ENCODE results near the gene HNRNPF.

HNRNPF gene

DNA sequence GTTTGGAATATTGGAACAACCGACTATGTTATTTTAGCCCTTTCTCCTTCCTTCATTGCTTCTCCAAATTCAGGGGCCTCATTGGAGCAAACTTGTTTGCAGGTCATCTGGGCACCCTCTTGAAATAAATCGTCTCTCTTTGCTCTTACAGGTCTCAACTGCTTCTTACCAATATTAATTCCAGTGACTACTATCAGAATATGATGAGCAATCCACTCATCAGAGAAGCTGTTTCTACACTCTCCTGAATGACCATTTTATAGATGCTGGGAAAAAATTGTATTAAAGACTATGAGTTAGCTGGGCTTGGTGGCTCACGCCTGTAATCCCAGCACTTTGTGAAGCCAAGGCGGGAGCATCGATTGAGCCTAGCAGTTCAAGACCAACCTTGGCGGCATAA, 12.5 kb upstream of the HNRNPF start:
- no peak for DNase-seq (ENCODE audit: low read depth)

DNA sequence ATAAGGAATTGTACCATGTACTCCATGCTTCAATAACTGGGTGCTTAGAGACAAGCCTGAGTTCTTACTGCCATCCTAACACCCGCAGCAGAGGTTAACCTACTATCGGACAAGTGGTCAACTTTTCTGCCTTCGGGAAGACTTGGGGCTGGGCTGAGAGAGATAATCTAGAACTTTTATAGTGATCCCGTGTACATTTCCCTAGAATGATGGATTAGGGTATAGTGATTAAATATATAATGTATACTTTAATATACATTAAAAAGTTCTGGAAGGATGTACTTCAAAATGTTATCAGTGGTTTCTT, 12.2 kb upstream of the HNRNPF start:
- DNase-seq (ENCODE audit: low read depth): no peak

DNA sequence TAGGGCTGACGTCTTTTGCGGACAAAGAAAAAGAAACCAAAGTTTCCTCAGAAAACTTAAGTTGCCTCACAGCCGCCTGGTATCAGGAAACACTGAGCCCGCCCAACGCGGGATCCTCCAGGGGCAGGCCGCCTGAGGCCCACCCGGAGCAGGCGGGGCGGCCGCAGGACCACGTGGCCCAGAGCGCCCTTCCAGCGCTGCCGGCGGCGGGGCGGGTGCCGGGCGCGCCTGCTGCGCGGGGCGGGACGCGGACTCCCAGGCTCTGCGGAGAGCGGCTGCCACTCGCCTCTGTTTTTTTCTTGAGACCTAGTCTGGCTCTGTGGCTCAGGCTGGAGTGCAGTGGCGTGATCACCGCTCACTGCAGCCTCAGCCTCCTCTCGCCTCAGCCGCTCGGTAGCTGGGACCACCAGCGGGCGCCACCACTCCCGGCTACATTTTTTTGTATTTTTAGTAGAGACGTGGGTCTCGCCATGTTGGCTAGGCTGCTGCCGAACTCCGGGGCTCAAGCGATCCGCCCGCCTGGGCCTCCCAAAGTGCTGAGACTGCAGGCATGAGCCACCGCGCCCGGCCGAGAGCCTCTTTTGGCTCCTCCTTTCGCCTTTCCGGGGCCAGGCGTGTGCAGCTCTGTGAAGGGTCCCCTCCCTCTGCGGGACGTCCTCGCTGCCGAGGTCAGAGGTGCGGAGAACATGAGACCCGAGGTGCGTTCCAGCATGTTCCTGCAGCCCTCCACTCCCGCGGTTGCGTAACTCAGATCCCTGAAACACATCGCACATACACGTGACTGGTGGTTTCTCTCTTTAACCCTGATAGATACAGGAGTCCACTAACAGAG, 11.6 kb upstream of the HNRNPF start:
- DNase-seq (ENCODE audit: low read depth): peak; percentile 65

DNA sequence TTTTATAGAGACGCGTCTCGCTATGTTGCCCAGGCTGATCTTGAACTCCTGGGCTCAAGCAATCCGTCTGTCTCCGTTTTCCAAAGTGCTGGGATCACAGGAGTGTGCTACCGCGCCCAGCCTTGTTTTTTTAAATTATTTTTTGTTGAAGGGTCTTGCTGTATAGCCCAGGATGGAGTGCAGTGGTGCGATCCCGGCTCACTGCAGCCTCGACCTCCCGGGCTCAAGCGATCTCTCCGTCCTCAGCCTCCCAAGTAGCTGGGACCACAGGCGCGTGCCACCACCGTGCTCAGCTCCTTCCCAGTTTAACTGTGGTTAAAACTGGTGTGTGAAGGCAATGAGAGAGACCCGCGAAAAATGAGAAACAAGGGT, 11.0 kb upstream of the HNRNPF start:
- no peak for DNase-seq (ENCODE audit: low read depth)

DNA sequence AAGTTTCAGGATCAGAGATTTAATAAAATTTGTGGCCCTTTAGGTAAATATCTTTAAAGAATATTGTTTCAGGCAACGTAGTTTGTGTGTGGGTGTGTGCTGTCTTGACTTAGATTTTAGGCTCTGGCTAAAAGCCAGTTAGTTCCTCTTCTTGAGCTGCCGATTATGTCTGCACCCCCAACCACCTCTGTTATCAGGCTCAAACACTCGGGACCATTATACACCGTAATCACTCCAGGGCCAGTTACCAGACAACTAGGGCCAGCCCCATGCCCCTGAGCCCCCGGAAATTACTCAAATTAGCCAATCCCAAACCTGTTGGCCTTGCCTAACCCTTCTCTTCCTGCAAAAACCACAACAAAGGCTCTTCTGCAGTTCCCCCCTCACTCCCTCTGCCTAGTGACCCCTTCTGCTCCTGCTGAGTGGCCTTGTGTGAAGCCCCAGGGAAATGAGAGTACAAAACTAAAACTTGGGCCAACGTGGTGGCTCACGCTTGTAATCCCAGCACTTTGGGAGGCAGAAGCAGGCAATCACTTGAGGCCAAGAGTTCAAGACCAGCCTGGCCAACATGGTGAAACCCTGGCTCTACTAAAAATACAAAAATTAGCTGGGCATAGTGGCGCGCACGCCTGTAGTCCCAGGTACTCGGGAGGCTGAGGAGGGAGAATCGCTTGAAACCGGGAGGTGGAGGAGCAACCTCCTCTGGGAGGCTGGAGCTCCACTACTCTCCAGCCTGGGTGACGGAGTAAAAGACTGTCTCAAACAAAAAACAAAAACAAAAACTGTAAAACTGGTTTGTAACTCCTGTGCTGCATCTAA, 9.2 kb upstream of the HNRNPF start:
- DNase-seq (ENCODE audit: low read depth): no peak

DNA sequence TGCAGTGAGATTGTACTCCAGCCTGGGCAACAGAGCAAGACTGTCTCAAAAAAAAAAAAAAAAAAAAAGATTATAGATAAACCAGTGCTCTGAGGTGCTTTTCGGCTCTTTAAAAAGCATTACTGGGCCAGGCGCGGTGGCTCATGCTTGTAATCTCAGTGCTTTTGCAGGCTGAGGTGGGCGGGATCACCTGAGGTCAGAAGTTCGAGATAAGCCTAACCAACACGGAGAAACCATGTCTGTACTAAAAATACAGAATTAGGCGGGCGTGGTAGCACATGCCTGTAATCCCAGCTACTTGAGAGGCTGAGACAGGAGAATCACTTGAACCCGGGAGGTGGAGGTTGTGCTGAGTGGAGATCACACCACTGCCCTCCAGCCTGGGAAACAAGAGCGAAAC, 6.6 kb upstream of the HNRNPF start:
- no peak for DNase-seq (ENCODE audit: low read depth)

DNA sequence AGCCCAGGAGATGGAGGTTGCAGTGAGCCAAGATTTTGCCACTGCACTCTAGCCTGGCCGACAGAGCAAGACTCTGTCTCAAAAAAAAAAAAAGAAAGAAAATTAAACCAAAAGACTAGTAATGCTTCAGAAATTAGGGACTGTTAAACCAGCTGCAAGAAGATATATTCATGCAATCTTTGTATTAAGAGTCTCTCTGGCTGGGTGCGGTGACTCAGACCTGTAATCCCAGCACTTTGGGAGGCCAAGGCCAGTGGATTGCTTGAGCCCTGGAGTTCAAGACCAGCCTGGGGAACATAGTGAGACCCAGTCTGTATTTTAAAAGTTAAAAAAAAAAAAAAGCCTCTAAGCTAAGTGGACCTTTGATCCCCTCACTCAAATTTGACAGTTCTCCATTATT, 2.5 kb upstream of the HNRNPF start:
- DNase-seq (ENCODE audit: low read depth): no peak

DNA sequence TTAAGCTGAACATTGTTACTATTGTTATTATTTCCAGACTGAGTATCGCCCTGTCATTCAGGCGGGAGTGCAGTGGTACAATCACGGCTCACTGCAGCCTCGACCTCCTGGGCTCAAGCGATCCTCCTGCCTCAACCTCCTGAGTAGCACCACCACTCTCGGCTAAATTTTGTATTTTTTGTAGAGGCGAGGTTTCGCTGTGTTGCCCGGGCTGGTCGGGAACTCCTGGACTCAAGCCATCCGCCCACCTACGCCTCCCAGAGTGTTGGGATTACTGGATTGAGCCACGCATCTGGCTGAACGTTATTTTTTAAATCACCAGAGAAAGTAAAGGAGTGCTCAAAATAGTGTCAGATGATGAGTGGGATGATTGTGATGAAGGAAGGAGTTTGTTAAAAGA, 1.4 kb upstream of the HNRNPF start:
- DNase-seq (ENCODE audit: low read depth): no peak

DNA sequence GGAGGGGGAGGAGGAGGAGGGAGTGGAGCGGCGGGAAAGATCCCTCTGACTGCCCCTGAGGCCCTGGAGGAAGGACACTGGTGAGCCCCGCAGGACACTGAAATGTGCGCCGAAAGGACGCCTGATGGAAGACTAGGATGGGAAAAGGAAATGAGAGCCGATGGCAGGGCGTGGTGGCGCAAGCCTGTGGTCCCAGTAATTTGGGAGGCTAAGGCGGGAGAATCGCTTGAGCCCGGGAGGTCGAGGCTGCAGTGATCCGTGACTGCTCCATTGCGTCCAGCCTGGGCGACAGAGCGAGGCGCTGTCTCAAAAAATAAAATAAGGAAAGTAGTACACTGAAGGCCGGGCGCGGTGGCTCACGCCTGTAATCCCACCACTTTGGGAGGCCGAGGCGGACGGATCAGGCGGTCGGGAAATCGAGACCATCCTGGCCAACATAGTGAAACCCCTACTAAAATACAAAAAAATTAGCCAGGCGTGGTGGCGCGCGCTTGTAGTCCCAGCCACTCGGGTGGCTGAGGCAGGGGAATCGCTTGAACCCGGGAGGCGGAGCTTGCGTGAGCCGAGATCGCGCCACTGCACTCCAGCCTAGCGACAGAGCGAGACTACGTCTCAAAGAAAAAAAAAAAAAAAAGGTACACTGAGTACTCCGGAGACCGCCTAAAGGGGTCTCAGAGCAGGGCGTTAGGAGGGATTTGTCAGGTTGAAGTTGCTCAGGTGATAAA, 561 bp upstream of the HNRNPF start:
- DNase-seq (ENCODE audit: low read depth): no peak

DNA sequence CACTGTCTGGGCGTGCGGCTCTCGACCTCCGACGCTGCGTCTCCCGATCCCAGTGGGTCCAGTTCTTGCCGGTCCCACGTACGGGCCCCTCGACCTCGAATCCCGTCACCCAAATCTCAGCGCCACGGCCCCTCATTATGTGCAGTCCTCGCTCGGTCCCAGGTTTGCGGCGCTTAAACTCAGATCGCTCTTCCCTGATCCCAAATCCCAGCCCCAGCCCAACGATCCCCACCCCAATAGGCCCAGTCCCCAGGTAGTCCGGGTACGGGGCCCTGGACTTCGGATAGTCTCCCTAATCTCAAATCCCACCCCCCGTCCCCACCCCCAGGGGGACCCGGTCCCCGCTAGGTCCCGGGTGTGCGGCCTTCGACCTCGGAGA, 666 bp downstream of the HNRNPF start:
- DNase-seq (ENCODE audit: low read depth): no peak

DNA sequence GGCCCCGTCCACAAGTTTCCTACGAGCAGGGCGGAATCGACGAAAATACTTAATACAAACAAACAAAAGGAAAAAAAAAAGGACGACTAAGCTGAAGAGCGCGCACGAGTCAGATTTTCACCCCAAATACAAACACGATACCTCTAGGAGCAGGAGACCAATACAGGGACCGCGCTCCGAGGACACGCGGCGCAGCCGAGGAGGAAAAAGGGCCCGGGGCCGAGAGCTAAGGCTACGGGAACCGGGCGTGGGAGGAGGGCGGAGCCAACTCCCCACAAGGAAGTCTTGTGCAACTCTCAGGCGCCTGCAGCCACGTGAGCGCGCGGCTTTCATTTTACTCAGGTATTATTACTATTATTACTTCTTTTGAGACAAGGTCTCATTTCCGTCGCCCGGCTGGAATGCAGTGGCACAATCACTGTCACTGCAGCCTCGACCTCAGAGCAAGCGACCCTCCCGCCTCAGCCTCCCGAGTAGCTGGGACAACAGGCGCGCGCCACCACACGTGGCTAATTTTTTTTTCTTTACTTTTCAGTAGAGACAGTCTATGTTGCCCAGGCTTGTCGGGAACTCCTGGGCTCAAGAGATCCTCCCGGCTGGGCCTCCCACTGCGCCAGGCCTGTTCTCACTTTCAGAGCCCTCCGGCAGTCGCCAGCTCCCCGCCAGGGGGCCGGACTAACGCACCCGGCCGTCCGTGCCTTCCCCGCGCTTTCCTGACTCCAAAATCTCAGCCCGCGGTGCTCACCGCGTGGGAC, 1.2 kb downstream of the HNRNPF start:
- peak; percentile 74 for DNase-seq (ENCODE audit: low read depth)

DNA sequence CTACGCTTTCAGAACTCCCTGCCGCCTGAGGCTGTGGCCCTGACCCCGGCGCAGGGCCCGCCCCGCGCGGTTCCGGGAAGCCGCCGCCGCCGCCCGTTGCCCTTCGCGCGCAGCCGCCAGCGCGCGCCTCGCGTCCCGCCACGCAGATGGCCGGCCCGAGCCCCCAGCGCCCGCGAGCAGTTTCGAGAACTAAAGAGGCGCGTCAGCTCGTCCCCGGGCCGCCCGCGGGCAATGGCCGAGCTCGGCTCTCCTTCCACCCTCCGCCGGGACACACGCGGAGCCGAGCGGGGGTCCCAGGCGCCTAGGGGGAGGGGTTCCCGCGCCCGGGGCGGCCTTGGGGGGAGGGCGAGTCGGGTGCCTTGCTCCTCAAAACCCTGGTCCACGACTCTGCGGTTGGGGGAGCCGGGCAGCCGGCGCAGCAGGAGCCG, 1.8 kb downstream of the HNRNPF start:
- no peak for DNase-seq (ENCODE audit: low read depth)

DNA sequence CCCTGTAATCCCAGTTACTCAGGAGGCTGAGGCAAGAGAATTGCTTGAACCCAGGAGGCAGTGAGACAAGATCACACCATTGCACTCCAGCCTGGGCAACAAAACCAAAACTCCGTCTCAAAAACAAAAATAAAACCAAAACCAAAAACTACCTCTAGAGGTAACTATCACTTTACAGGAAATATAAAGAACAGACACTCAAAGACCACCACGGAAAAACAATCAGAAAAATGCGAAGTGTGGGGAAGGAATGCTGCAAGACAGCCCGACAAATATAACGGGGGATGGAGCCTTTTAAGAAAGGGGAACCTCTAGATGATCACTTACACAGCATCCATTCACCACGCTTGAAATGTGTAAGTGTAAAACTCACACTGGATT, 4.3 kb downstream of the HNRNPF start:
- no peak for DNase-seq (ENCODE audit: low read depth)

DNA sequence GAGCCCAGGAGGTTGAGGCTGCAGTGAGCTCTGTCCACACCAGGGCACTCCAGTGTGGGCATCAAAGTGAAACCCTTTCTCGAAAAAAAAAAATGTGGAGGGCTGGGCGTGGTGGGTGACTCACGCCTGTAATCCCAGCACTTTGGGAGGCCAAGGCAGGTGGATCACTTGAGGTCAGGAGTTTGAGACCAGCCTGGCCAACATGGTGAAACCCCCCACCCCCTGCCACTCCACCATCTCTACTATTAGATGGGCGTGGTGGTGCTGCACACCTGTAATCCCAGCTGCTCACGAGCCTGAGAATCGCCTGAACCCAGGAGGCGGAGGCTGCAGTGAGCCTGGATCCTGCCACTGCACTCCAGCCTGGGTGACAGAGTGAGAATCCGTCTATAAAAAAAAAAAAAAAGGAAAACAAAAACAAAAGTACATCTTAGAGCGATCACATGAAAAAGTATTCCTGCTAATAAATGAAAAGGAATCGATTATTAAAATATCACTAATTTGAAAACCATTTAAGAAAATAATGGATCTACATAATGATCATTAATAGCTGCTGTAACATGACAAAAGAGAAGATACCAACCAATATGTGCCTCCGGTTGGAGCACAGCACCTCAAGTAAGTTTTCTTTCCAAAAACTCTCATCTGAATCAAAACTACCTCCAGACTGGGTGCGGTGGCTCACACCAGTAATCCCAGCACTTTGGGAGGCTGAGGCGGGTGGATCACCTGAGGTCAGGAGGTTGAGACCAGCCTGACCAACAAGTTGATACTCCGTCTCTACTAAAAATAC, 4.9 kb downstream of the HNRNPF start:
- DNase-seq (ENCODE audit: low read depth): no peak

DNA sequence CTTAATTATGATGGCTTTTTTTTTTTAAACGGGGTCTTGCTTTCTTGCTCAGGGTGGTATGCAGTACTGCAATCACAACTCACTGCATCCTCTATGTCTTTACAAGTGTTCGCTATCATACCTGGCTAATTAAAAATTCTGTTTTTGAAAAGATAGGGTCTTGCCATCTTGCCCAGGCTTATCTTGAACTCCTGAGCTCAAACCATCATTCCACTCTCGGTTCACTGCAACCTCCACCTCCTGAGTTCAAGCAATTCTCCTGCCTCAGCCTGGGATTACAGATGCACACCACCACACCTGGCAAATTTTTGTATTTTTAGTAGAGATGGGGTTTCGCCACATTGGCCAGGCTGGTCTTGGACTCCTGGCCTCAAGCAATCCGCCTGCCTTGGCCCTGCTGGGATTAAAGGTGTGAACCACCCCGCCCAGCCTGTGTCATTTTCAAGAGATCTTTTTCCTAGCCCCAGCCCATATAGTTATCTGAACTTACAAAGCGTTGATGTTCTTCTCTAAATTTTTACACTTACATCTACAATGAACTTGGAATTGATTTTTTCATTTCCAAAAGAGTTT, 6.0 kb downstream of the HNRNPF start:
- DNase-seq (ENCODE audit: low read depth): no peak

DNA sequence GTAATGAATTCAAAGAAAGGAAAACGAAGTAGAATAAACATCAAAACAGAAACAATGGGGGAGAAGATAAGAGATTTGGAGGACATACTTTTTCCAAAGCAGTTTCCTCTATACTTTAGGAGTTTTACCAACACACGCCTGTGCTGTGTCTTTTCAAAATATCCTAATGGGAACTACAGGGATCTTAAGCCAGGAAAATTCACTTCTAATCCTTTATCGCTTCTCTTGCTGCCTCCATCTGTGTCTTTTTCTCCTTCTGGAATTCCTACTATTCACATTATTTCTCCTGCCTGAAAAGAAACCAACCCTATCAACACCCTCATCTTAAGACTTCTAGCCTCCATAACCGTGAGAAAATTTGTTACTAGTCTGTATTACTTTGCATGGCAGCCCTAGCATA, 6.8 kb downstream of the HNRNPF start:
- no peak for DNase-seq (ENCODE audit: low read depth)

DNA sequence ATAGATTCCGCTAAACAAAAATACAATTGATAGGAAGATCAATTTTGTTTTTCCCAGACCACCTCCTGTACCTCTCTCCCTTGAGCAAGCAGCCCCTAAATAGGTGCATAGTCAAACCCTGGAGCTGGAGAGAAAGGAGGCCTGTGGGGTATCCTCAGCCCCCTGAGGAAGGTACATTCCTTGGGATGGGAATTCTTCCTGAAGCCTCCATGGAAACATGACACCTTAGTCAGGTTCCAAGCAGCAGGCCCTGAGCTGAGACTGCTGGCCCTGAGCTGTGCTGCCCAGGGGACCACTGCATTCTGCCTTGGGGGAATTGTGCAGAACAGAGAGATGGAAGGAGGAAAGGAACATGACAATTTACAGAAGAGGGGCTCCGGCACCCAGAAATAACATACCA, 7.4 kb downstream of the HNRNPF start:
- DNase-seq (ENCODE audit: low read depth): no peak

DNA sequence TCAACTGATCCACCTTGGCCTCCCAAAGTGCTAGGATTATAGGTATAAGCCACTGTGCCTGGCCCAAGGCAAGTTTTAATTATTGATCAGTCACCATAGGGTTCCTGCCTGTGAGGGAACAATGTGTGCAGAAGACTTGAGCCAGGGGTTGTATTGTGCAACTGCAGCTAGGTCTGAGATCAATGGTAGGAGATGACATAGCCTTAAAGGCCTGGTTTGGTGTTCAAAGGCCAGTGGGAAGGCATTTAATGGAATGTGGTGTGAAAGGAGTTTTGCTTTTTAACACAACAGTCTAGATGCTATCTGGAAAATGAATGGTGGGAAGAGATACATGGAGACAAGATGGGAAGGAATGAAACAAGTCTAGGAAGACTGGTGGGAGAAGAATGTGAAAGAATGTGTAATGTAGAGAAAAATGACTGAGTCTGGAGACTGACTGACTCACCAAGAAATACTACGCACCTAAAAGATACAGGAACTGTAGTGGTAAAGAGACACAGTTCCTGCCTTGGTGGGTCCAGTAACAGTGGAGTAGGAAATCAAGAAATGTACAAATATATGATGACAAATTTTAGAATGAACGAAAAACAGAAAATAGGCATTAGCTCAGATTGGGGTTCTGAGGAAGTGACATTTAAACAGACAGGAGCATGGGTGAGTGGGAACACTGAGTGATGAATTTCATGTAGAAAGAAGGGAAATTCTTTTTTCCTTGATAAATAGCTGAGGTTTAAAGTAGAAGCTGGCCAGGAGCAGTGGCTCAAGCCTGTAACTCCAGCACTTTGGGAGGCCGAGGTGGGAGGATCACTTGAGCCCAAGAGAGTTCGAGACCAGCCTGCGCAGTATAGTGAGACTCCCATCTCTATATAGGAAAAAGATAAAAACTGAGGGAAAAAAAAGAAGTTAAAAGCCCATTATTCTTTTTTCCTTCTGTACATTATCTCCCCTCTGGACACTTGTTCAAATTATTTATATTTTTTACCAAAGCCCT, 9.4 kb downstream of the HNRNPF start:
- no peak for DNase-seq (ENCODE audit: low read depth)

DNA sequence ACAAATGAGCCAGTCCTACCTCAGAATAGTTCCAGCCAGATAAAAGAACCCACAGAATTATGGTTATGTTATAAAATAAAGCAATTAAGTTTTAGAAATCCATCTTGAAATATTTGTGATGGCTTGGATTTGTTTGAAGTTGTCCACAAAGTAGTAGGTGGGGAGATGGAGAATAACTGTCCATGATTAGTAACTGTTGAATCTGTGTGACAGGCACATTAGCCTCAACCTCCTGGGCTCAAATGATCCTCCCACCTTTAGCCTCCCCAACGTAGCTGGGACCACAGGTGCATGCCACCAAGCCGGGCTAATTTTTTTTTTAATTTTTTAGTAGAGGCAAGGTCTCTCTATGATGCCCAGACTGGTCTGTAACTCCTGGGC, 10.1 kb downstream of the HNRNPF start:
- no peak for DNase-seq (ENCODE audit: low read depth)

All from GM04504 (cell line).